Gastrocnemius medialis (tissue), 4 donors: ENCODE results near the gene MGAT5.

Experiments
- POLR2A ChIP-seq, 2 donors: fragments of 450-650 bp; IDR thresholded peaks; one replicate each; pipeline ENCODE4 v1.6.1; 2017; ENCODE audit warnings: antibody characterized with exemption in 2 of 2, mild to moderate bottlenecking in 2 of 2, moderate library complexity in 2 of 2
- TF ChIP-seq, protein P1 (sequence below), 5 experiments: fragments of 450-650 bp in 3 of 5; fragments of 200-600 bp in 2 of 5; sonication (generic) in 2 of 5; IDR thresholded peaks in 4 of 5; conservative IDR thresholded peaks in 1 of 5; 1 replicate in 4 of 5; 2 replicates in 1 of 5; pipeline ENCODE4 v1.5.1; 2016 to 2019; ENCODE audit warnings: antibody characterized with exemption in 5 of 5, mild to moderate bottlenecking in 3 of 5, moderate library complexity in 3 of 5

DNA sequence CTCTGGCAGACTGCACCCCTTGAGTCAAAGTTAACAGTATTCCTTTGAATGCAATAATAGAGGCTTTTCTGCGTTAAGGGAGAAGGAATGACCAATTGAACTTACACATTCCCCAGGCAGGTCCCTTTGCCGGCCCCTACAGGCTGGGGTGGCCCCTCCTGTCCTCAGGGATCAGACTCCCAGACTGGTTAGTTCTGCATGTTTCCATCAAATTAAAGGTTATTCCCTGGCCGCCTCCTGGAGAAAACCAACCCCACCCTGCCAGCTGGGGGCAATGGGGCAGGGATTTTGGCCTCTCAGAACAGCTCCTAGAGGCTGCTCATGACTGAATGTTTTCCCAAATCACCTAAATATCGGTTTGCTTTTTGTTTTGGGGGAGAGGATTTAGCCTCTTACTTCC is 199.6 kb downstream of the MGAT5 start:
- no peak for TF ChIP-seq POLR2A (IDR thresholded peaks at IDR 0.05)
- TF ChIP-seq, protein P1, sequence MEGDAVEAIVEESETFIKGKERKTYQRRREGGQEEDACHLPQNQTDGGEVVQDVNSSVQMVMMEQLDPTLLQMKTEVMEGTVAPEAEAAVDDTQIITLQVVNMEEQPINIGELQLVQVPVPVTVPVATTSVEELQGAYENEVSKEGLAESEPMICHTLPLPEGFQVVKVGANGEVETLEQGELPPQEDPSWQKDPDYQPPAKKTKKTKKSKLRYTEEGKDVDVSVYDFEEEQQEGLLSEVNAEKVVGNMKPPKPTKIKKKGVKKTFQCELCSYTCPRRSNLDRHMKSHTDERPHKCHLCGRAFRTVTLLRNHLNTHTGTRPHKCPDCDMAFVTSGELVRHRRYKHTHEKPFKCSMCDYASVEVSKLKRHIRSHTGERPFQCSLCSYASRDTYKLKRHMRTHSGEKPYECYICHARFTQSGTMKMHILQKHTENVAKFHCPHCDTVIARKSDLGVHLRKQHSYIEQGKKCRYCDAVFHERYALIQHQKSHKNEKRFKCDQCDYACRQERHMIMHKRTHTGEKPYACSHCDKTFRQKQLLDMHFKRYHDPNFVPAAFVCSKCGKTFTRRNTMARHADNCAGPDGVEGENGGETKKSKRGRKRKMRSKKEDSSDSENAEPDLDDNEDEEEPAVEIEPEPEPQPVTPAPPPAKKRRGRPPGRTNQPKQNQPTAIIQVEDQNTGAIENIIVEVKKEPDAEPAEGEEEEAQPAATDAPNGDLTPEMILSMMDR (IDR thresholded peaks at IDR 0.05 in 4 of 5, conservative IDR thresholded peaks at IDR 0.05 in 1 of 5) = no peak
